Body of pancreas (tissue), 4 donors: ENCODE measurements around the gene SYT11.

Source experiments
- CTCF ChIP-seq, 7 experiments: fragments of 450-650 bp in 4 of 7; fragments of 200-600 bp in 3 of 7; sonication (generic) in 3 of 7; IDR thresholded peaks; one replicate each; pipeline ENCODE4 v1.5.1; 2016 to 2019; ENCODE audit warnings: antibody characterized with exemption in 7 of 7
- POLR2A ChIP-seq, 3 donors: fragments of 450-650 bp; IDR thresholded peaks; one replicate each; pipeline ENCODE4 v1.6.1; 2016; ENCODE audit warnings: antibody characterized with exemption in 3 of 3, mild to moderate bottlenecking in 2 of 3

- no peak for TF ChIP-seq CTCF (IDR thresholded peaks at IDR 0.05)
- TF ChIP-seq POLR2A (IDR thresholded peaks at IDR 0.05) = no peak
These were observed 40.8 kb downstream of the SYT11 start for GRCh38 chr1:155900161-155900560.
